ENCODE data around the gene ZBTB4. TPM values are rescaled to one million over a fixed set of nuclear protein-coding genes. Genes with fewer than 3 reads are reported as not detected.

Gene ZBTB4
- total and polyA plus RNA-seq, 9 of the 15 experiments (the other 6 are each of a cell fraction or from before 2014, with no cell fraction given): 0.92 to 6.9 (median 3.3) TPM

DNA sequence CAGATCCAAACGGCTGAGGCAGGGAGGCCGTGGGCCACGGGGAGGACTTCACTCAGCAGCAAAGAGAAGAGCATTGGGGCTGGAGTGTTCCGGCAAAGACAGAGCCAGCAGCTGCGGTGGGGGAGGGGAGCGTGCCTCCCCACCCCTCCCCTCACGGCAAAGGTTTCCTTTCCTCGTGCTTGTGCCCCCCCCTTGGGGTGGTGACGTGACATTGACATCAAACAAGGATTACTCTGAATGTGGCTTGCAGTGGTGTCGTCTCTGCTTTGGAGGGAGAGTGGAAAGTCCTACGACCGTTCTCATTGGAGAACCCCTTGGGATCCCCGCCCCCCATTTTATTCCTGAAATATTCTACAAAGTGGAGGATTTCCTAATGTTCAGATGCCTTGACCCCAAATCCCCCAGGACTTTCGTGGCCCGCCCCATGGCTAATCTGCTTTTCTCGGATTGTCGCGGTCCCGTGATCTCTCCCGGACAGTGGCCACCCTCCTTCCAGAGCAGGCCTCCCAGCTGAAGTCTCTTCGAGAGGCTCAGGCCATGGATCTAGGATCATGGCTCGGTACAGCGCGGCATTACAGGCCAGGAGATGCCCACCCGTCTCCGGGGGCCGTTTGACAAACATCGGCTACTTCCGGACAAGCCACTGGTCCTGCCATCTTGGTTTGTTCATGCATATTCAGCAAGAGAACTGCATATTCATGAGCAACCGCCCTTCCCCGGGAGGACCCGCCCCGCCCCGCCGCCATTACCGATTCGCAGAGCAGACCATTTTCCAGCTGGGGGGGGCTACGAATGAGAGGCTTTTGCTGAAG is 4.0 kb upstream of the ZBTB4 start (continued):
- TF ChIP-seq CEBPG (CRISPR knock-in tag; IDR thresholded peaks at IDR 0.05) (no peak), CEBPG (tag; conservative IDR thresholded peaks at IDR 0.05 in 1 of 2, IDR thresholded peaks at IDR 0.05 in 1 of 2) (no peak), BCL6 (CRISPR knock-in tag; IDR thresholded peaks at IDR 0.05) (no peak), KDM1A (IDR thresholded peaks at IDR 0.05) (no peak), XRCC5 (IDR thresholded peaks at IDR 0.05; ENCODE audit: low read depth, low read length) (0 out of 2 replicates have a peak, but pooled peaks have one; percentile 25), HNRNPH1 (optimal IDR thresholded peaks at IDR 0.05; ENCODE audit: low read depth, low read length) (no peak), NR2F6 (CRISPR knock-in tag; IDR thresholded peaks at IDR 0.05) (no peak), SRSF7 (optimal IDR thresholded peaks at IDR 0.05; ENCODE audit: low read depth, low read length) (no peak), POLR3A (IDR thresholded peaks at IDR 0.05; ENCODE audit: borderline replicate concordance, extremely low read depth, insufficient read depth, insufficient read length) (no peak), ZNF561 (CRISPR knock-in tag; conservative IDR thresholded peaks at IDR 0.05) (no peak), SAFB (IDR thresholded peaks at IDR 0.05; ENCODE audit: borderline replicate concordance, low read depth, low read length) (no peak), NRF1 (conservative IDR thresholded peaks at IDR 0.05 in 1 of 2, IDR thresholded peaks at IDR 0.05 in 1 of 2) (no peak; a peak in 1 of 4 replicates), HDAC3 (IDR thresholded peaks at IDR 0.05; ENCODE audit: borderline replicate concordance, partially characterized antibody) (no peak), JUND (IDR thresholded peaks at IDR 0.05; ENCODE audit: borderline replicate concordance, low read depth, low read length) (peak; percentile 58), JUND (tag; IDR thresholded peaks at IDR 0.05; ENCODE audit: borderline replicate concordance, low read depth, low read length) (peak; percentile 44; the same call in 1 of the 3 replicates), SMARCA4 (IDR thresholded peaks at IDR 0.05) (no peak)
- TF ChIP-seq, protein P1, sequence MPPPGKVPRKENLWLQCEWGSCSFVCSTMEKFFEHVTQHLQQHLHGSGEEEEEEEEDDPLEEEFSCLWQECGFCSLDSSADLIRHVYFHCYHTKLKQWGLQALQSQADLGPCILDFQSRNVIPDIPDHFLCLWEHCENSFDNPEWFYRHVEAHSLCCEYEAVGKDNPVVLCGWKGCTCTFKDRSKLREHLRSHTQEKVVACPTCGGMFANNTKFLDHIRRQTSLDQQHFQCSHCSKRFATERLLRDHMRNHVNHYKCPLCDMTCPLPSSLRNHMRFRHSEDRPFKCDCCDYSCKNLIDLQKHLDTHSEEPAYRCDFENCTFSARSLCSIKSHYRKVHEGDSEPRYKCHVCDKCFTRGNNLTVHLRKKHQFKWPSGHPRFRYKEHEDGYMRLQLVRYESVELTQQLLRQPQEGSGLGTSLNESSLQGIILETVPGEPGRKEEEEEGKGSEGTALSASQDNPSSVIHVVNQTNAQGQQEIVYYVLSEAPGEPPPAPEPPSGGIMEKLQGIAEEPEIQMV (tag; conservative IDR thresholded peaks at IDR 0.05; ENCODE audit: low read depth): no peak
- TF ChIP-seq, protein P2, sequence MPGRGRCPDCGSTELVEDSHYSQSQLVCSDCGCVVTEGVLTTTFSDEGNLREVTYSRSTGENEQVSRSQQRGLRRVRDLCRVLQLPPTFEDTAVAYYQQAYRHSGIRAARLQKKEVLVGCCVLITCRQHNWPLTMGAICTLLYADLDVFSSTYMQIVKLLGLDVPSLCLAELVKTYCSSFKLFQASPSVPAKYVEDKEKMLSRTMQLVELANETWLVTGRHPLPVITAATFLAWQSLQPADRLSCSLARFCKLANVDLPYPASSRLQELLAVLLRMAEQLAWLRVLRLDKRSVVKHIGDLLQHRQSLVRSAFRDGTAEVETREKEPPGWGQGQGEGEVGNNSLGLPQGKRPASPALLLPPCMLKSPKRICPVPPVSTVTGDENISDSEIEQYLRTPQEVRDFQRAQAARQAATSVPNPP (IDR thresholded peaks at IDR 0.05; ENCODE audit: borderline replicate concordance, insufficient read depth, insufficient read length): no peak
- TF ChIP-seq, protein P3, sequence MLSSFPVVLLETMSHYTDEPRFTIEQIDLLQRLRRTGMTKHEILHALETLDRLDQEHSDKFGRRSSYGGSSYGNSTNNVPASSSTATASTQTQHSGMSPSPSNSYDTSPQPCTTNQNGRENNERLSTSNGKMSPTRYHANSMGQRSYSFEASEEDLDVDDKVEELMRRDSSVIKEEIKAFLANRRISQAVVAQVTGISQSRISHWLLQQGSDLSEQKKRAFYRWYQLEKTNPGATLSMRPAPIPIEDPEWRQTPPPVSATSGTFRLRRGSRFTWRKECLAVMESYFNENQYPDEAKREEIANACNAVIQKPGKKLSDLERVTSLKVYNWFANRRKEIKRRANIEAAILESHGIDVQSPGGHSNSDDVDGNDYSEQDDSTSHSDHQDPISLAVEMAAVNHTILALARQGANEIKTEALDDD (IDR thresholded peaks at IDR 0.05): no peak
- TF ChIP-seq, protein P4, sequence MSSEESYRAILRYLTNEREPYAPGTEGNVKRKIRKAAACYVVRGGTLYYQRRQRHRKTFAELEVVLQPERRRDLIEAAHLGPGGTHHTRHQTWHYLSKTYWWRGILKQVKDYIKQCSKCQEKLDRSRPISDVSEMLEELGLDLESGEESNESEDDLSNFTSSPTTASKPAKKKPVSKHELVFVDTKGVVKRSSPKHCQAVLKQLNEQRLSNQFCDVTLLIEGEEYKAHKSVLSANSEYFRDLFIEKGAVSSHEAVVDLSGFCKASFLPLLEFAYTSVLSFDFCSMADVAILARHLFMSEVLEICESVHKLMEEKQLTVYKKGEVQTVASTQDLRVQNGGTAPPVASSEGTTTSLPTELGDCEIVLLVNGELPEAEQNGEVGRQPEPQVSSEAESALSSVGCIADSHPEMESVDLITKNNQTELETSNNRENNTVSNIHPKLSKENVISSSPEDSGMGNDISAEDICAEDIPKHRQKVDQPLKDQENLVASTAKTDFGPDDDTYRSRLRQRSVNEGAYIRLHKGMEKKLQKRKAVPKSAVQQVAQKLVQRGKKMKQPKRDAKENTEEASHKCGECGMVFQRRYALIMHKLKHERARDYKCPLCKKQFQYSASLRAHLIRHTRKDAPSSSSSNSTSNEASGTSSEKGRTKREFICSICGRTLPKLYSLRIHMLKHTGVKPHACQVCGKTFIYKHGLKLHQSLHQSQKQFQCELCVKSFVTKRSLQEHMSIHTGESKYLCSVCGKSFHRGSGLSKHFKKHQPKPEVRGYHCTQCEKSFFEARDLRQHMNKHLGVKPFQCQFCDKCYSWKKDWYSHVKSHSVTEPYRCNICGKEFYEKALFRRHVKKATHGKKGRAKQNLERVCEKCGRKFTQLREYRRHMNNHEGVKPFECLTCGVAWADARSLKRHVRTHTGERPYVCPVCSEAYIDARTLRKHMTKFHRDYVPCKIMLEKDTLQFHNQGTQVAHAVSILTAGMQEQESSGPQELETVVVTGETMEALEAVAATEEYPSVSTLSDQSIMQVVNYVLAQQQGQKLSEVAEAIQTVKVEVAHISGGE (CRISPR knock-in tag; IDR thresholded peaks at IDR 0.05): no peak; a peak in 1 of 6 replicates
